Left ventricle myocardium inferior (tissue), 1 donor: Measurements from ENCODE around the gene PBX3. TPM values are rescaled to one million over a fixed set of nuclear protein-coding genes. Genes with fewer than 3 reads are reported as not detected.

Experiments used
- DNase-seq: peaks from one replicate; pipeline ENCODE4 v3.0.0-alpha.2; 2020
- H3K27ac ChIP-seq: fragments of 200-600 bp; replicated peaks from 2 replicates; pipeline ENCODE4 v1.8.0; 2021
- H3K27me3 ChIP-seq: fragments of 200-600 bp; 2 replicates; pipeline ENCODE4 v1.8.0; 2021; ENCODE audit warnings: low read depth
- H3K36me3 ChIP-seq: fragments of 200-600 bp; 2 replicates; pipeline ENCODE4 v1.8.0; 2021
- H3K4me1 ChIP-seq: fragments of 200-600 bp; 2 replicates; pipeline ENCODE4 v1.8.0; 2021
- H3K4me3 ChIP-seq: fragments of 200-600 bp; 2 replicates; pipeline ENCODE4 v1.8.0; 2021; ENCODE audit warnings: mild to moderate bottlenecking, moderate library complexity
- H3K9me3 ChIP-seq: fragments of 200-600 bp; replicated peaks from 2 replicates; pipeline ENCODE4 v1.8.0; 2021
- intact Hi-C: fragments of 100-400 bp; cut with micrococcal nuclease; formaldehyde crosslinking; loops from one replicate; pipeline ENCODE4 v1.11.0; 2022
- total RNA-seq: library from RNA; stranded (reverse); fragmentation: NEBNext Ultra II Directional; extraction: Animal tissue kit (Norgen Biotek cat#: 25700); gene quantifications from one replicate; pipeline ENCODE4 v1.2.1, GENCODE V29; 2021
- TF ChIP-seq, protein P1 (sequence below): fragments of 200-600 bp; IDR thresholded peaks from 2 replicates; pipeline ENCODE4 v1.8.0; 2021; ENCODE audit warnings: antibody characterized with exemption, mild to moderate bottlenecking, borderline replicate concordance
- donor health status: DM: no; HTN: yes; CAD: no; lungs with severe emphysema.

Gene PBX3
- total RNA-seq, 1 donor from 2014 or later, result 44.2 TPM

GRCh38 chr9:126000256-126000655 is 253.1 kb downstream of the PBX3 start:
- DNase-seq, result no peak
- Histone ChIP-seq H3K27ac (no peak overlapping the region), H3K4me1 (no peaks in the 10 kb centered on the region), H3K36me3 (no peaks in the 10 kb centered on the region), H3K4me3 (no peak overlapping the region), H3K9me3 (no peaks in the 10 kb centered on the region), H3K27me3 (peaks cover 33% of the 10 kb centered on the region)
- TF ChIP-seq, protein P1, sequence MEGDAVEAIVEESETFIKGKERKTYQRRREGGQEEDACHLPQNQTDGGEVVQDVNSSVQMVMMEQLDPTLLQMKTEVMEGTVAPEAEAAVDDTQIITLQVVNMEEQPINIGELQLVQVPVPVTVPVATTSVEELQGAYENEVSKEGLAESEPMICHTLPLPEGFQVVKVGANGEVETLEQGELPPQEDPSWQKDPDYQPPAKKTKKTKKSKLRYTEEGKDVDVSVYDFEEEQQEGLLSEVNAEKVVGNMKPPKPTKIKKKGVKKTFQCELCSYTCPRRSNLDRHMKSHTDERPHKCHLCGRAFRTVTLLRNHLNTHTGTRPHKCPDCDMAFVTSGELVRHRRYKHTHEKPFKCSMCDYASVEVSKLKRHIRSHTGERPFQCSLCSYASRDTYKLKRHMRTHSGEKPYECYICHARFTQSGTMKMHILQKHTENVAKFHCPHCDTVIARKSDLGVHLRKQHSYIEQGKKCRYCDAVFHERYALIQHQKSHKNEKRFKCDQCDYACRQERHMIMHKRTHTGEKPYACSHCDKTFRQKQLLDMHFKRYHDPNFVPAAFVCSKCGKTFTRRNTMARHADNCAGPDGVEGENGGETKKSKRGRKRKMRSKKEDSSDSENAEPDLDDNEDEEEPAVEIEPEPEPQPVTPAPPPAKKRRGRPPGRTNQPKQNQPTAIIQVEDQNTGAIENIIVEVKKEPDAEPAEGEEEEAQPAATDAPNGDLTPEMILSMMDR, result no peak
- intact Hi-C loops, result no loop called here

DNA sequence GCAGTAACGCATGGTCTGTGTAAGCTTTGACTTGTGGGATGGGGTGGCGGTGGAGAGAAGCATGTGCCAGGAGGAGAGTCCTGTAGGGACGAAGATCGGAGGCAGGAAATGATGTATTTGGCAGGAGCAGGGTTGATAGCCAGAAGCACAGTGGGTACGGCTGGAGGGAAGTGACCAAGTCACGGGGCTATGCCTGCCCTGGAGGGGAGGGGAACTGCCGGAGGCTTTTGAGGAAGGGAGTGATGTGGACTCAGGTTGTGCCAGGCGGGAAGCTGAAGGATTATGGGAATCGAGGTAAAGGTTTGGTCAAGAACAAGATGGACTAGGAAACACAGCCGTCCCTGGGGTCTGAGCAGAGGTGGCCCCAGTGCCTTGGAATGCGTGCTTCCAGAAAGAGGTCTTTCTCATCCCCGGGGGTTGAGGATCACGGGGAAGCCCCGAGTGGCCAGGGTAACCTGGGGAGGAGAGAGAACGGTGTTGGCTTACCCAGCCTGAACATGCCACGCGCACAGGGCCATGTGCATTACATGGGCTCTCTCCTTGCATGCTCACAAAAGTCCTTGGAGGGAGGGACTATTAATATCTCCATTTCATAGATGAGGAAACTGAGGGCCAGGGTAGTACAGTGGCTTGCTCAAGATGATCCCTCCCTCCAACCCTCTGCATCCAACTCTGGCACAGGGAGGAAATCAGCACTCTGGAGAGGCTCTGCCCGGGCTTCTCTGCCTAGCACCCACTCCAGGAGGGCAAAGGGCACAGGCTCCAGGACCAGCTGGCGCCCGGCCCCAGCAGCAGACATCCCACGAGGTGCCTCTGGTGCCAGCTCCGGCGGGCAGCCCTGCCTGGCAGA is 253.8 kb downstream of the PBX3 start:
- no peak overlapping the region for H3K27ac ChIP-seq
- no peaks in the 10 kb centered on the region for H3K9me3 ChIP-seq
- peaks cover 26% of the 10 kb centered on the region for H3K27me3 ChIP-seq
- no peak for DNase-seq
- intact Hi-C loops, result no loop called here
- H3K4me3 ChIP-seq, result no peak overlapping the region
- H3K36me3 ChIP-seq, result no peaks in the 10 kb centered on the region
- TF ChIP-seq, protein P1, result no peak
- H3K4me1 ChIP-seq, result no peaks in the 10 kb centered on the region

DNA sequence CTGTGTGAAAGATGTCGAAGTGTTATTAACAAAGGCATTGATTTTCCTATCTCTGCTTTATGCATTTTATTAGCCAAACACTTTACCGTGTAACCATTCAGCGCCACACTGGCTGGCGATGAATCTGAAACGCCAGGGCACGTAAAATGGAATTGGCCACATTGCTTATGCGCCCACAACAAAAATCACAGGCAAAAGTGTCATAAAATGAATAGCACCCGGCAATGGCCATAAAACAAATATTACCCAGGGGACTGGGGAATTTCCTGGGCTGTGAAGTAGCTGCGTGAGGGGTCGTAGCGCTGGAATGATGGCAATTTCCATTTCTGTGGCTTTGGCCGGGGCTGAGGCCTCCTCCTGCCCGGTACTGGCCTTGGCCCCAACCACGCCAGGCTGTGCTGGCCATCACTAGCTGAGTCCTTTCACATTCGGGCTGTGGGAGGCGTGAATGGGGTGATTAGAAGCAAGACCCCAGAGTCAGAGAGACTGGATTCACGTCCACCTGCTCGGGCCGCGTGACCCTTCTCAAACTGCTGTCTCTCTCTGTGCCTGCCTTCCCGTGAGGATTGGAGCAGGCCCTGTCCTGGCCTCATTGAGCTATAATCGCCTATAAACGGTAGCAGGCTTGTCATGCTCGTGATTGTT is 254.5 kb downstream of the PBX3 start:
- intact Hi-C loops, result no loop called here
- TF ChIP-seq, protein P1, result no peak
- peaks cover 18% of the 10 kb centered on the region for H3K27me3 ChIP-seq
- no peak overlapping the region for H3K4me3 ChIP-seq
- H3K36me3 ChIP-seq, result no peaks in the 10 kb centered on the region
- no peak overlapping the region for H3K27ac ChIP-seq
- no peaks in the 10 kb centered on the region for H3K4me1 ChIP-seq
- DNase-seq, result no peak
- no peaks in the 10 kb centered on the region for H3K9me3 ChIP-seq

DNA sequence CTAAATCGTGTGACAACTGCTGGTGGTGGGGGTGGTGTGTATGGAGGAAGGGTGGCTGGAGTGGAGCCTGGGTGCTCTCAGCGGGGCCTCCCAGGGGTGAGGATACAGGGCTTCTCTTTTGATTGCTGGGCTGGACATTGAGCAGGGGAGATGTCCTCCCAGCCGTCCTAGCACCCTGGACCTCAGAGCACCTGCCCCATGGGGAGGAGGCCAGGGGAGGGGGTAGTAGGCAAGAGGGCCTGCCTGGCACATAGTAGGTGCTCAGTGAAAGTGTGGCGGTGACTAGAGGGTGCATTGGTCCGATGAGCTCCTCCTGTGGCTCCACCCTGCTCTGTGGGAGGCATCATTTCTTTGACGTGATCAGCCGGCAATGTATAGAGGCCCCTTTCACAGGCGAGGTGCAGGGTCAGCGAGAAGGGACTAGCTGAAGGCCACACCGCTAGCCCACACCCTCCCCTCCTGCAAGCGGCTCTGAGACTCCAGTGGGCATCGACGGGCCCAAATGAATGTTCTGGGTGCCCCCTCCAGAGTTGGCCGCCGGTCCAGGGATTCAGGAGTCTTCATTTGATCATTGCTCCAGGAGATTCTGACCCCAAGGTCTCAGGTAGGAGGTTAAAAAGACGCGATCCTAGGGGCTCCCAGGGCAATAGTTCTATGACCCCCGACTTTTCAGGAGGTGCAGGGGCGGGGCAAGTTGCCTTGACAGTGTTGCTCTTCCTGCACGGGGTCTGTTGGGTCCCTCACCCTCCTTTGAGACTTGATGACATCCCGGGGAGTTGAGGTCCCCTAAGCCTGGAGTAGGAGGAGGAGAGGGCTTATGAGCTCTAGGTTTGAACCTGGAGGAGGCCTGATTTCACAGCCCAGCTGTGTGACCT is 255.5 kb downstream of the PBX3 start:
- peaks cover 8% of the 10 kb centered on the region for H3K27me3 ChIP-seq
- H3K4me3 ChIP-seq, result no peak overlapping the region
- no peaks in the 10 kb centered on the region for H3K4me1 ChIP-seq
- no peak overlapping the region for H3K27ac ChIP-seq
- H3K9me3 ChIP-seq, result peaks cover 9% of the 10 kb centered on the region
- intact Hi-C loops, result no loop called here
- H3K36me3 ChIP-seq, result no peaks in the 10 kb centered on the region
- DNase-seq, result no peak
- TF ChIP-seq, protein P1, result no peak

DNA sequence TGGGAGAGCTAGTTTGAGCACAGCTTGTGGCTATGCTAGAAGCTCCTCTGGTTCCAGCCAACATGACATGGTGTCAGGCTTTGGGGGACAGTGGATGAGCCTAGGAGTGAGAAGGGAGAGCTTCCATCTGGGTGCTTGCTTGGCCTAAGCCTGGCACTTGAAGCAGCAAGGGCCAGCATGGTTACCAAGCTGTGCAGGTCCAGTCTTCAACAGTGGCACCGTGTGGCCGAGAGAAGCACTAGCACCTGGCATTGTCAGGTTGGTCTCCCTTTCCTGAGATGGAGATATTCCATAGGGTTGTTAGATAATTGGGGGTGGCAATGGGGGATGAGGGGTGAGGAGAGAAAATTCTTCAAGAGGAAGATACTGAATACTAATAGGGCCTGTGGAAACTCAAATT is 261.9 kb downstream of the PBX3 start:
- Histone ChIP-seq H3K27ac (no peak overlapping the region), H3K27me3 (no peaks in the 10 kb centered on the region), H3K4me1 (no peaks in the 10 kb centered on the region), H3K4me3 (no peak overlapping the region), H3K9me3 (peaks cover 36% of the 10 kb centered on the region), H3K36me3 (no peaks in the 10 kb centered on the region)
- no peak for DNase-seq
- intact Hi-C loops, result no loop called here
- TF ChIP-seq, protein P1, result no peak
